K562 (cell line): Measurements from ENCODE around the gene ZPBP. TPM values are rescaled to one million over a fixed set of nuclear protein-coding genes. Genes with fewer than 3 reads are reported as not detected.

Experiments
- ATAC-seq: fragments of 200-7000 bp; cut with Tn5 transposase; 3 replicates; pipeline ENCODE4 v1.9.1; 2020; ENCODE audit warnings: moderate library complexity
- Bru-seq: library from RNA; stranded (reverse); fragments of 400-500 nt; gene quantifications from one replicate; lab custom pipeline; 2021; lab: Mats Ljungman, UMichigan
- BruChase-seq, 2 experiments: library from RNA; stranded (reverse); fragments of 400-500 nt; gene quantifications; one replicate each; lab custom pipeline; 2021; lab: Mats Ljungman, UMichigan
- BruUV-seq: library from RNA; stranded (reverse); fragments of 400-500 nt; replicated peaks from 2 replicates; lab custom pipeline; 2021; lab: Mats Ljungman, UMichigan
- CTCF ChIA-PET: fragments of 300-600 bp; formaldehyde crosslinking; extraction: SDS; loops from one replicate; lab custom pipeline; 2021; ENCODE audit warnings: low intra/inter-chr PET ratio; lab: Yijun Ruan, JAX
- POLR2A ChIA-PET: fragments of 300-600, 350-650 bp; sonication (Branson Sonifier 250); formaldehyde crosslinking; extraction: SDS; loops from one replicate; lab custom pipeline; 2021; ENCODE audit warnings: antibody characterized with exemption, inconsistent platforms; lab: Yijun Ruan, JAX
- DNase-seq, 4 experiments: peaks; one replicate each; pipeline versions ENCODE4 v3.0.0 to v3.0.0-alpha.2; 2011 to 2018; ENCODE audit warnings: low spot score in 3 of 4, mixed read lengths in 3 of 4; ENCODE audit errors: extremely low read depth in 1 of 4
- FAIRE-seq: peaks from 2 replicates; lab custom pipeline; 2011; peaks lifted over from hg19 to GRCh38; lab: Jason Lieb, UNC
- H2AFZ ChIP-seq: 2 replicates; pipeline ENCODE4 v1.6.0; 2011; ENCODE audit warnings: low read depth, low read length, control low read depth, inconsistent platforms
- H3K27ac ChIP-seq: fragments of 200-600 bp; 3 replicates; pipeline ENCODE4 v1.8.0; 2011; ENCODE audit warnings: low read depth, mild to moderate bottlenecking, control low read depth, inconsistent platforms, low read length, moderate library complexity, mixed read lengths; ENCODE audit errors: extremely low read depth
- H3K27me3 ChIP-seq, 2 experiments: fragments of 300-600 bp in 1 of 2; 2 replicates in 1 of 2; 3 replicates in 1 of 2; pipeline versions ENCODE4 v1.6.0 to v1.8.0; 2011; ENCODE audit warnings: inconsistent platforms in 2 of 2, low read length in 2 of 2, mild to moderate bottlenecking in 1 of 2, mixed read lengths in 1 of 2, moderate library complexity in 1 of 2; ENCODE audit not compliant: control insufficient read depth in 2 of 2, insufficient read depth in 2 of 2
- H3K36me3 ChIP-seq: fragments of 300-600 bp; 3 replicates; pipeline ENCODE4 v1.8.0; 2011; ENCODE audit warnings: mild to moderate bottlenecking, low read length, inconsistent platforms; ENCODE audit not compliant: control insufficient read depth, insufficient read depth
- H3K4me1 ChIP-seq, 2 experiments: fragments of 200-600 bp in 1 of 2; replicated peaks in 1 of 2; 2 replicates in 1 of 2; 3 replicates in 1 of 2; pipeline versions ENCODE4 v1.5.1 to v1.8.0; 2011; ENCODE audit warnings: inconsistent platforms in 2 of 2, low read length in 2 of 2, mild to moderate bottlenecking in 1 of 2, mixed read lengths in 1 of 2, moderate library complexity in 1 of 2; ENCODE audit not compliant: control insufficient read depth in 2 of 2, insufficient read depth in 2 of 2
- H3K4me2 ChIP-seq: 2 replicates; pipeline ENCODE4 v1.6.1; 2011; ENCODE audit warnings: low read length, control low read depth, inconsistent platforms, mixed read lengths; ENCODE audit not compliant: insufficient read depth
- H3K4me3 ChIP-seq: fragments of 200-600 bp; sonication (generic), shearing (Covaris generic); 2 replicates; pipeline ENCODE4 v1.5.1; 2016; ENCODE audit warnings: control low read depth, inconsistent platforms
- H3K79me2 ChIP-seq: fragments of 200-600 bp; 3 replicates; pipeline ENCODE4 v1.8.0; 2011; ENCODE audit warnings: low read length, inconsistent platforms; ENCODE audit not compliant: control insufficient read depth, insufficient read depth
- H3K9ac ChIP-seq, 2 experiments: 2 replicates each; pipeline versions ENCODE4 v1.6.0 to v1.6.1; 2011; ENCODE audit warnings: low read depth in 2 of 2, low read length in 2 of 2, control low read depth in 1 of 2, inconsistent platforms in 1 of 2, mild to moderate bottlenecking in 1 of 2, mixed read lengths in 1 of 2; ENCODE audit not compliant: insufficient read depth in 1 of 2
- H3K9me1 ChIP-seq: one replicate; pipeline ENCODE4 v1.6.0; 2011; ENCODE audit warnings: inconsistent platforms, mild to moderate bottlenecking, low read length, moderate library complexity; ENCODE audit not compliant: control insufficient read depth, insufficient read depth
- H3K9me3 ChIP-seq: replicated peaks from 2 replicates; pipeline ENCODE4 v1.5.1; 2011; ENCODE audit warnings: low read depth, low read length, inconsistent platforms; ENCODE audit not compliant: control insufficient read depth, insufficient read depth
- H4K20me1 ChIP-seq: replicated peaks from 2 replicates; pipeline ENCODE4 v1.6.1; 2011; ENCODE audit warnings: low read length, inconsistent platforms, mixed read lengths; ENCODE audit not compliant: control insufficient read depth, insufficient read depth
- ARHGAP35 ChIP-seq: fragments of 450-650 bp; IDR thresholded peaks from 2 replicates; pipeline ENCODE4 v1.6.1; 2018; ENCODE audit not compliant: partially characterized antibody
- ZNF134 ChIP-seq: fragments of 250-450 bp; sonication (Bioruptor Pico); conservative IDR thresholded peaks from 2 replicates; pipeline ENCODE4 v1.4.0; 2020
- WGBS: fragments of 100-300 bp; shearing (Covaris generic); methylation state at CpG from one replicate; pipeline ENCODE4 v1.1.6; 2016; ENCODE audit warnings: low coverage, mixed read lengths; ENCODE audit not compliant: insufficient coverage; ENCODE audit errors: missing lambda C conversion rate; 5-methylcytosine and 5-hydroxymethylcytosine counted together
- in situ Hi-C: fragments of 300-500 bp; cut with MboI; formaldehyde crosslinking; loops from 4 replicates; pipeline ENCODE4 v1.15.0; 2018; ENCODE audit warnings: inconsistent platforms, mixed read lengths
- intact Hi-C: fragments of 100-400 bp; cut with micrococcal nuclease; formaldehyde crosslinking; loops from 2 replicates; pipeline ENCODE4 v1.14.2; 2022
- long read RNA-seq, 3 experiments: library from polyadenylated mRNA in 2 of 3; library from RNA in 1 of 3; unstranded in 2 of 3; stranded (forward) in 1 of 3; transcript quantifications; one replicate each; pipeline ENCODE4 v2.0.0, GENCODE V29; 2019 to 2022
- polyA minus RNA-seq, 3 experiments: library from RNA; depleted of rRNA, polyadenylated mRNA; stranded (reverse); fragments of >200 nt; gene quantifications; 2 replicates each; pipeline ENCODE4 v1.2.3, GENCODE V29; 2011
- polyA plus RNA-seq, 8 experiments: library from polyadenylated mRNA; depleted of rRNA in 4 of 8; stranded (reverse) in 5 of 8; unstranded in 3 of 8; fragments of >200 nt; fragmentation: Nextera tagmentation in 2 of 8; fragmentation: Illumina TruSeq in 1 of 8; extraction: Ambion mirVana in 2 of 8; extraction: Trizol in 1 of 8; gene quantifications; 2 replicates each; pipeline versions ENCODE4 v1.2.1 to v1.2.3, GENCODE V29; 2011 to 2014; ENCODE audit warnings: inconsistent platforms in 1 of 8, missing spikeins in 1 of 8
- total RNA-seq, 7 experiments: library from RNA; depleted of rRNA in 6 of 7; stranded (reverse); fragments of >200 nt in 6 of 7; fragmentation: Illumina TruSeq in 2 of 7; extraction: Trizol in 2 of 7; gene quantifications; 2 replicates each; pipeline versions ENCODE4 v1.2.1 to v1.2.3, GENCODE V29; 2011 to 2021; ENCODE audit warnings: low replicate concordance in 1 of 7
- TF ChIP-seq, protein P1 (sequence below): fragments of 450-650 bp; formaldehyde crosslinking; IDR thresholded peaks from 2 replicates; pipeline ENCODE4 v1.4.0; 2020; ENCODE audit warnings: mild to moderate bottlenecking, moderate library complexity
- TF ChIP-seq, protein P2 (sequence below), 3 experiments: fragments of 200-800 bp in 1 of 3; fragments of 250-450 bp in 1 of 3; fragments of 450-650 bp in 1 of 3; sonication (Bioruptor Pico) in 1 of 3; sonication (Bioruptor generic) in 1 of 3; formaldehyde crosslinking in 1 of 3; IDR thresholded peaks; 2 replicates each; pipeline versions ENCODE4 v1.6.1 to v1.8.0; 2016 to 2022; ENCODE audit warnings: mild to moderate bottlenecking in 2 of 3, missing genetic modification characterization in 2 of 3, missing compliant biosample characterization in 1 of 3, moderate library complexity in 1 of 3
- TF ChIP-seq, protein P3 (sequence below), 3 experiments: IDR thresholded peaks in 2 of 3; conservative IDR thresholded peaks in 1 of 3; 2 replicates each; pipeline ENCODE4 v1.5.1; 2011 to 2012; ENCODE audit warnings: low read length in 3 of 3, mild to moderate bottlenecking in 3 of 3, control low read depth in 2 of 3, improper control_type of control experiment in 1 of 3, inconsistent platforms in 1 of 3, low read depth in 1 of 3, mixed read lengths in 1 of 3, moderate library complexity in 1 of 3; ENCODE audit not compliant: insufficient read depth in 2 of 3

ZPBP gene, protein sequence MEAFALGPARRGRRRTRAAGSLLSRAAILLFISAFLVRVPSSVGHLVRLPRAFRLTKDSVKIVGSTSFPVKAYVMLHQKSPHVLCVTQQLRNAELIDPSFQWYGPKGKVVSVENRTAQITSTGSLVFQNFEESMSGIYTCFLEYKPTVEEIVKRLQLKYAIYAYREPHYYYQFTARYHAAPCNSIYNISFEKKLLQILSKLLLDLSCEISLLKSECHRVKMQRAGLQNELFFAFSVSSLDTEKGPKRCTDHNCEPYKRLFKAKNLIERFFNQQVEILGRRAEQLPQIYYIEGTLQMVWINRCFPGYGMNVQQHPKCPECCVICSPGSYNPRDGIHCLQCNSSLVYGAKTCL
- not detected in 2 replicates for total RNA-seq (2011; cell fraction: chromatin; rRNA removed; ENCODE audit: low replicate concordance)
- not detected in 2 replicates for total RNA-seq (2011; cell fraction: nucleolus; rRNA removed)
- total RNA-seq (2011; cell fraction: nucleoplasm; rRNA removed) = not detected in 2 replicates
- not detected in 2 replicates for total RNA-seq (2014; rRNA removed)
- total RNA-seq (2014; rRNA removed; fragmentation: Illumina TruSeq; extraction: Trizol) = not detected in 2 replicates
- total RNA-seq (2015; rRNA removed; fragmentation: Illumina TruSeq; extraction: Trizol) = not detected in 2 replicates
- total RNA-seq (2021) = not detected in 2 replicates
- not detected in 2 replicates for polyA plus RNA-seq (2011; rRNA removed)
- polyA plus RNA-seq (2011; cell fraction: cytosol; rRNA removed) = not detected in 2 replicates
- not detected in 2 replicates for polyA plus RNA-seq (2011; cell fraction: nucleus; rRNA removed)
- not detected in 2 replicates for polyA plus RNA-seq (2012)
- not detected in 2 replicates for polyA plus RNA-seq (2014; fragmentation: Illumina TruSeq; extraction: Trizol)
- not detected for polyA plus RNA-seq (2014; fragmentation: Nextera tagmentation; extraction: Ambion mirVana)
- not detected in 2 replicates for polyA plus RNA-seq (2014; rRNA removed)
- not detected in 2 replicates for polyA minus RNA-seq (2011; rRNA and poly(A)+ RNA removed)
- polyA minus RNA-seq (2011; cell fraction: cytosol; rRNA and poly(A)+ RNA removed) = not detected in 2 replicates
- not detected in 2 replicates for polyA minus RNA-seq (2011; cell fraction: nucleus; rRNA and poly(A)+ RNA removed)
- Bru-seq, nascent RNA = percentile 0 among the genes with signal in this experiment
- percentile 3 among the genes with signal in this experiment for BruChase-seq, experiment 1, labeled RNA remaining after a 2-hour chase
- not detected for BruChase-seq, experiment 2, labeled RNA remaining after a 6-hour chase
- long read RNA-seq, experiment 1, partial matches to known transcripts = 0 of 1 reads
- long read RNA-seq, experiment 1, other reads (novel, unspliced or antisense) = 1 of 1 reads
- long read RNA-seq, experiment 2 = 0 reads
- long read RNA-seq, experiment 3 = 0 reads

DNA sequence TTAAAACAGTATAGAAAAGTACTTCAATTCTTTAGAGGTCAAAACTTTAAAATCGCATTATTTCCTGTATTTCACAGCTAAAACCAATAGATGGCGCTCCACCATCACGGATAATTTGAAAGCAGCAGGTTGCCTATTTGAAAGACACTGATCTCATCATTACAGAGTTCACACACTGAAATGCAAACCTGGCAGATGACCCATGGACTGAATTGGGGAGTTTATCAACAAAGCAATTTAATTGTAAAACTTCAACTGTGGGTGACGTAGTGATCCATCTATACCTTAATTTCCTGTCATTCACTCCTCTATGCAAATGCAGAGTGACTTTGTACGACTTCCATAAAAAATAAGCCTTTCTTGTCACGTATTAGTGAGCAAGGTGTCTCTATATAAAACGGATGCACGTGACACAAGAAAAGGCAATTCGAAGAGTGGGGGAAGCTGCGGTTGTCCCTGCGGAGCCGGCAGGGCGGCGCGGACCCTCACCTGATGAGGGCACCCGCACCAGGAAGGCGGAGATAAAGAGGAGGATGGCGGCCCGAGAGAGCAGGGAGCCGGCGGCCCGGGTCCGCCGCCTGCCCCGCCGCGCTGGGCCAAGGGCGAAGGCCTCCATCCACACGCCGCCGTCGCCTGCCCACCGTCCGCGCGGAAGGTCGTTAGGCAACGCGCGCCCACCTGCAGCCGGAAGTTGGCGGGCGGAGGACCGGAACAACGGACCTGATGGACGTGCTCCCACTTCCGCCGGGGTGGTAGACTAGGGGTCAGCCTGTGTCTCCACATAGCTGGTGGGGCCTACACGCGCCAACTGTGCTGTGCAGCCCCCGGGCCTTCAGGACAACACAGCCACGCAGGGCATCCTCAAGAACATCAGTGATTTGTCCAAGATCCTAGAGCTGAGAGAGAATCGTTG lies at the start of gene ZPBP:
ZPBP (minus strand) TSS at position 668 of the 913 bp plus-strand sequence; CDS start at position 616, 52 bp downstream.
- CTCF ChIA-PET = interaction anchor here (0.7 to 1.5 kb wide), 6 partner anchors 277 to 1793 kb away, joined by 3 to 6 read pairs (median 4); no protein-coding TSS in a partner anchor
- WGBS = 26% methylated on average over 33 of the region's 53 CpGs
- ATAC-seq = peak; percentile 78
- TF ChIP-seq, protein P1, sequence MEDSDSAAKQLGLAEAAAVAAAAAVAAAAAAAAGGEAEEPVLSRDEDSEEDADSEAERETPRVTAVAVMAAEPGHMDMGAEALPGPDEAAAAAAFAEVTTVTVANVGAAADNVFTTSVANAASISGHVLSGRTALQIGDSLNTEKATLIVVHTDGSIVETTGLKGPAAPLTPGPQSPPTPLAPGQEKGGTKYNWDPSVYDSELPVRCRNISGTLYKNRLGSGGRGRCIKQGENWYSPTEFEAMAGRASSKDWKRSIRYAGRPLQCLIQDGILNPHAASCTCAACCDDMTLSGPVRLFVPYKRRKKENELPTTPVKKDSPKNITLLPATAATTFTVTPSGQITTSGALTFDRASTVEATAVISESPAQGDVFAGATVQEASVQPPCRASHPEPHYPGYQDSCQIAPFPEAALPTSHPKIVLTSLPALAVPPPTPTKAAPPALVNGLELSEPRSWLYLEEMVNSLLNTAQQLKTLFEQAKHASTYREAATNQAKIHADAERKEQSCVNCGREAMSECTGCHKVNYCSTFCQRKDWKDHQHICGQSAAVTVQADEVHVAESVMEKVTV (CRISPR knock-in tag) = peak; percentile 56
- TF ChIP-seq, protein P2, sequence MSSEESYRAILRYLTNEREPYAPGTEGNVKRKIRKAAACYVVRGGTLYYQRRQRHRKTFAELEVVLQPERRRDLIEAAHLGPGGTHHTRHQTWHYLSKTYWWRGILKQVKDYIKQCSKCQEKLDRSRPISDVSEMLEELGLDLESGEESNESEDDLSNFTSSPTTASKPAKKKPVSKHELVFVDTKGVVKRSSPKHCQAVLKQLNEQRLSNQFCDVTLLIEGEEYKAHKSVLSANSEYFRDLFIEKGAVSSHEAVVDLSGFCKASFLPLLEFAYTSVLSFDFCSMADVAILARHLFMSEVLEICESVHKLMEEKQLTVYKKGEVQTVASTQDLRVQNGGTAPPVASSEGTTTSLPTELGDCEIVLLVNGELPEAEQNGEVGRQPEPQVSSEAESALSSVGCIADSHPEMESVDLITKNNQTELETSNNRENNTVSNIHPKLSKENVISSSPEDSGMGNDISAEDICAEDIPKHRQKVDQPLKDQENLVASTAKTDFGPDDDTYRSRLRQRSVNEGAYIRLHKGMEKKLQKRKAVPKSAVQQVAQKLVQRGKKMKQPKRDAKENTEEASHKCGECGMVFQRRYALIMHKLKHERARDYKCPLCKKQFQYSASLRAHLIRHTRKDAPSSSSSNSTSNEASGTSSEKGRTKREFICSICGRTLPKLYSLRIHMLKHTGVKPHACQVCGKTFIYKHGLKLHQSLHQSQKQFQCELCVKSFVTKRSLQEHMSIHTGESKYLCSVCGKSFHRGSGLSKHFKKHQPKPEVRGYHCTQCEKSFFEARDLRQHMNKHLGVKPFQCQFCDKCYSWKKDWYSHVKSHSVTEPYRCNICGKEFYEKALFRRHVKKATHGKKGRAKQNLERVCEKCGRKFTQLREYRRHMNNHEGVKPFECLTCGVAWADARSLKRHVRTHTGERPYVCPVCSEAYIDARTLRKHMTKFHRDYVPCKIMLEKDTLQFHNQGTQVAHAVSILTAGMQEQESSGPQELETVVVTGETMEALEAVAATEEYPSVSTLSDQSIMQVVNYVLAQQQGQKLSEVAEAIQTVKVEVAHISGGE (CRISPR knock-in tag; IDR thresholded peaks at IDR 0.05) = peak in 1 of 3 experiments; percentile 96; a peak in 2 of 6 replicates
- TF ChIP-seq ZNF134 (CRISPR knock-in tag) = peak; percentile 69
- TF ChIP-seq, protein P3, sequence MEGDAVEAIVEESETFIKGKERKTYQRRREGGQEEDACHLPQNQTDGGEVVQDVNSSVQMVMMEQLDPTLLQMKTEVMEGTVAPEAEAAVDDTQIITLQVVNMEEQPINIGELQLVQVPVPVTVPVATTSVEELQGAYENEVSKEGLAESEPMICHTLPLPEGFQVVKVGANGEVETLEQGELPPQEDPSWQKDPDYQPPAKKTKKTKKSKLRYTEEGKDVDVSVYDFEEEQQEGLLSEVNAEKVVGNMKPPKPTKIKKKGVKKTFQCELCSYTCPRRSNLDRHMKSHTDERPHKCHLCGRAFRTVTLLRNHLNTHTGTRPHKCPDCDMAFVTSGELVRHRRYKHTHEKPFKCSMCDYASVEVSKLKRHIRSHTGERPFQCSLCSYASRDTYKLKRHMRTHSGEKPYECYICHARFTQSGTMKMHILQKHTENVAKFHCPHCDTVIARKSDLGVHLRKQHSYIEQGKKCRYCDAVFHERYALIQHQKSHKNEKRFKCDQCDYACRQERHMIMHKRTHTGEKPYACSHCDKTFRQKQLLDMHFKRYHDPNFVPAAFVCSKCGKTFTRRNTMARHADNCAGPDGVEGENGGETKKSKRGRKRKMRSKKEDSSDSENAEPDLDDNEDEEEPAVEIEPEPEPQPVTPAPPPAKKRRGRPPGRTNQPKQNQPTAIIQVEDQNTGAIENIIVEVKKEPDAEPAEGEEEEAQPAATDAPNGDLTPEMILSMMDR (IDR thresholded peaks at IDR 0.05 in 2 of 3, conservative IDR thresholded peaks at IDR 0.05 in 1 of 3; ENCODE audit: insufficient read depth in 2 of 3, low read depth in 1 of 3, low read length in 3 of 3) = peak; percentile 56 to 86 (median 64)
- TF ChIP-seq ARHGAP35 = no peak

More for the DNA sequence above, at the start of gene ZPBP:
- H4K20me1 ChIP-seq = no peaks in the 10 kb centered on the region
- no peaks in the 10 kb centered on the region for H3K79me2 ChIP-seq
- H3K9me1 ChIP-seq = no peaks in the 10 kb centered on the region
- BruUV-seq = no TSS peak
- H3K4me2 ChIP-seq = no peak within 1 kb of the TSS
- in situ Hi-C loops (no loop called here), intact Hi-C loops (loop anchor here (1.0 to 10.0 kb wide), 5 partner anchors 325 to 1334 kb away; partner anchors contain the start of gene DDC)
- peak; percentile 24 to 55 (median 28) for DNase-seq
- H3K4me1 ChIP-seq = peaks cover 0 to 5% of the 10 kb centered on the region in 2 experiments; a peak in 1 of 5 replicates
- POLR2A ChIA-PET = interaction anchor here (0.6 to 0.9 kb wide), 3 partner anchors 10 to 86 kb away, joined by 3 to 5 read pairs (median 3); no protein-coding TSS in a partner anchor
- H3K27me3 ChIP-seq = peaks cover 0 to 7% of the 10 kb centered on the region in 2 experiments; a peak in 1 of 5 replicates
- no peak within 1 kb of the TSS for H2AFZ ChIP-seq
- no peak within 1 kb of the TSS for H3K27ac ChIP-seq
- peak; percentile 82 for FAIRE-seq
- H3K9me3 ChIP-seq = no peaks in the 10 kb centered on the region
- no peak within 1 kb of the TSS for H3K4me3 ChIP-seq
- H3K9ac ChIP-seq = no peak within 1 kb of the TSS
- H3K36me3 ChIP-seq = no peaks in the 10 kb centered on the region
